NCI-H82 (cell line): ENCODE results near the gene EXTL1.
A peak's percentile ranks its signal among the peaks of the same experiment; 100 is the strongest.
"Not testable (repeated sequence)": the region's sequence is repeated elsewhere in the genome, so short reads cannot be mapped to it uniquely, and the experiment has no call there.

Experiments used
- DNase-seq: peaks from one replicate; lab custom pipeline; 2025; lab: John Stamatoyannopoulos, UW

EXTL1 gene

GRCh38 chr1:26021647-26022403, at the start of gene EXTL1:
Gene EXTL1 (plus strand): TSS chr1:26021775. CDS start chr1:26022647, 872 bp downstream.
- DNase-seq, result peak; percentile 98

GRCh38 chr1:25971811-25972180, 49.8 kb upstream of the EXTL1 start:
- no peak for DNase-seq

DNA sequence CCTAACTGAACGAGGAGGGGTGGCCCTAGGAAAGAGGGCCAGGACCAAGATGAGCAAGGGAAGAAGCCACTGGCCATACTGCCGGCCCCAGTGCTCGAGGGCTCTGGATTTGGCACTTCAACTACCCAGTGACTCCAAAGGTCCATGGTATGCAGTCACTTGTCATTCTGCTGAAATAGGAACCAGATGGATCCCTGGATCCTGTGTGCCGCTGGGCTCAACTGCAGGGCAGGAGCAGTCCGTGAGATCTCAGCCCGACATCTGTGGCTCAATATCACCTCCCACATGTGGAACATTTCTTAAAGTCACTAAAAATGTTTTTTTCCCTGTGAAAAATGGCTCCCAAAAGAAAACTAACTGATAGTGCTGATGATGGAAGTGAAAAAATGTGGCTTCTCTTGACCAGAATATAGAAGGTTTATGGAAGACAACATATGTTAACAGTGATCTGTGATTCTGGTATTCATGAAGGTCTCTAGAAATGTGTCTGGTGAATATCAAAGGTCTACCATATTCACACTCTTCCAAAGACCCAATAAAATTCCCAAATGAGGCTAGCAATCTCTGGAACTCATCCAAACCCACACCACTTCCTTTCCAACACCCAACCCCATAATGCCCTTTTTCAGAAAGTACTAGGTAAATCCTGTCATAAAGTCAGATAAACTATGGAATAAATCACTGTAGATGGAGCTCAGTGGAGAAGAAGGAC, 47.8 kb upstream of the EXTL1 start:
- DNase-seq, result no peak

GRCh38 chr1:25977801-25978200, 43.8 kb upstream of the EXTL1 start:
- no peak for DNase-seq

DNA sequence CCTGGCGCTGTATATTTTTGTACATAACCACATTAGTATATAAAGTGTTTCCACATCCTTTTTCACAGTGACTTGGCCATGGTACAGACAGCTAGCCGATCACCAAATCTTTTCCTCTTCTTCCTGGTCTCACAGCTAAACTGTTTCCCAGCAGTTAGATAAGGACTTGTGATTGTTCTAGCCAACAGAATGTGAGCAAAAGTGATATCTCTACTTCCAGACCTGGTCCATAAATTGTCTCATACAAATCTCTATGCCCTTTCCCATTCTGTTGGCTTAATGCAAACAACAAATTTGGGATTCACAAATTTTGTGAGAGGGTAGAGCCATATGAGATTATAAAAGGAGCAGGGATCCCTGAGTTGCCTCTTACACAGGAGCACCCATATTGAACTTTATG, 43.2 kb upstream of the EXTL1 start:
- no peak for DNase-seq

- DNase-seq, result no peak
Measured at GRCh38 chr1:25979210-25979609, 42.4 kb upstream of the EXTL1 start.

DNA sequence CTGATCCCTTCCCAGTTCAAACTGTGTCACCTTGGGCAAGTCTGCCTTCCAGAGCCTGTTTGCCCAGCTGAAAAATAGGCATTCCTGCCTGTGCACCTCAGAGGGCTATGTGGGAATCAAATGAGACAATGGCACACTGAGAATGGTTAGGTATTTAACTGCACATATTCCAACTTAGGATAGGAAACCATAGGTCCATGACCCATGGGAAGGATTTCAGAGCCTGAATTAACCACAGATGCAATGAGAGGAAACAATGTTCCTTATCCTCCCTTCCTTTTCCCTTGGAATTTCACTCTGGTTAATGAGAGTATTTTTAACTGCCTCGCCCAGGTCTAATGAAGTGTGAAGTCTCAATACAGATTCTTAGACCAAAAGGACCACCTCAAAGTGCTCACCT, 36.4 kb upstream of the EXTL1 start:
- DNase-seq, result no peak

DNA sequence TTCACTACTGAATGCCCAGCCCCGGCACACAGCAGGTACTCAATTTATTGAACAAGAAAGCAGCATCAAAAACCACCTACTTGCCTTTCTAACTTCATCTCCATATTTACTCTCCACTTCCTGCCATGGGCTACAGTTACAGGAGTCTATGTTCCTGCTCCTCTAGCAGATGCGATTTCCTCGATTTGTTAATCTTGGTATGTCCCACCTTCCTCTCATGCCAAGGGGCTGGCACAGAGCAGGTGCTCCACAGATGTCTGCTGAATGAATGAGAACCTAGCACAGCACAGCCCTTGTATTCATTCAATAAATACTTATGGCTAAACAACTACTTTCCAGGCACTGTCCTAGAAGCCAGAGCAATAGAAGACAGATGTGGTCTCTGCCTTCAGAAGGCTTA, 35.9 kb upstream of the EXTL1 start:
- no peak for DNase-seq

DNA sequence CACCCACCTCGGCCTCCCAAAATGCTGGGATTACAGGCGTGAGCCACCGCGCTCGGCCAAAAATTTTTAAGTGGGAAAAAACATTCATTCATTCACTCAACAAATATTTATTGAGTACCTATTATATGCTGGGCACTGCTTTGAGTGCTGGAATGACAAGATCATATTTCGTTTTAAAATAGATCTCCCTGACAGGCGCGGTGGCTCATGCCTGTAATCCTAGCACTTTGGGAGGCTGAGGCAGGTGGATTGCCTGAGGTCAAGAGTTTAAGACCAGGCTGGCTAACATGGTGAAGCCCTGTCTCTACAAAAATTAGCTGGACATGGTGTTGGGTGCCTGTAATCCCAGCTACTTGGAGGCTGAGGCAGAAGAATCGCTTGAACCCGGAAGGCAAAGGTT, 34.8 kb upstream of the EXTL1 start:
- not testable (repeated sequence) for DNase-seq

DNA sequence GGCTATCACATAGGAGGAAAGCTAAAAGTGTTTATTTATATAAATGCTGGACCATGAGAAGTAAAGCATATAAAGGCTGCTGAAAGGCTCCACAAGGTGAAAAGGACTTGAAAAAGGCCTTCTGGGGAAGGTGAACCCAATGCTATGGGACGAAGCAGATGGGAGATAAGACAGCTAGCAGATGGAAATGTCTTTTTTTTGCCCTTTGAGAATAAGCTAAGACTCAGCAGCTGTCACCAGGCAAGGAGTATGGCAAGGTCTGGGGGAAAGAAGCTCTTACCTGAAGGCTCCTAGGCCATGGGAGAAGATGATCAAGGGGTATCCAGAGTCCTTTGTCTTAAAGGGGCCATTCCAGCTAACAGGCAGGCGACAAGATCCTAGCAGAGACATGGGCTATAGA, 33.6 kb upstream of the EXTL1 start:
- DNase-seq, result peak; percentile 94

DNA sequence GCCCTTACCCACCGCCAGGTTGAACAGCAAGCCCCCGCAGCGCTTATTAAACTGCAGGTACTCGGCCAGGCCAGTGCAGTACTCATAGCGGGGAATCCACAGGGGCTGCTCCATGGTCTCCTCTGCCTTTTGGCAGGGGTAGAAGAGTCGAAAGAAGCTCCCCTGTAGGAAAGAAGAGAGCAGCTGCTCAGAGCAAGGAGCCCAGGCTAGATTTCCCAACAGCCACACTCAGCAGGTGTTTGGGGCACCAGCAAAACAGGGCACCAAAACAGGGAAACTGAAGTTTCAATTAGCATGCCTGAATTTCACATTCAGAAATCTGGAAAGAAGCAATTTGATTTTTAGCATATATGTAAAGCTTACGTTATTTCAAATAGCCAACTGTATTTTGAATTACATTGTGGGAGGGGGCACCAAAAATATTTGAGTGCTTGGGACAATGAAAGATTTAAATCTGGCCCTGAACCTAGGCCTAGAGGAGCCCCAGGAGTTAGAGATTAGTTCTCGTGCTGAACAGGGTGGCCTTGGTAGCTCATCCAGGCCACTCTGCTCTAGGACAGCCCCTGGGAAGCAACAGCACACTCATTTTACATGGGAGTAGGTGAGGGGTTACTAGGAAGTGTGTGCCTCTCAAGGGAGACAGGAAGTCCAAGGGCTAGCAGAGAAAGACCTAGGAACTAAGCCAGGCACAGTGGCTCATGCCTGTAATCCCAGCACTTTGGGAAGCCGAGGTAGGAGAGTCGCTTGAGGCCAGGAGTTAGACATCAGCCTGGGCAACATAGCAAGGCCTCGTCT, 31.9 kb upstream of the EXTL1 start:
- DNase-seq, result peak; percentile 58

- peak; percentile 72 for DNase-seq
Measured at GRCh38 chr1:25990251-25990650, 31.3 kb upstream of the EXTL1 start.

DNA sequence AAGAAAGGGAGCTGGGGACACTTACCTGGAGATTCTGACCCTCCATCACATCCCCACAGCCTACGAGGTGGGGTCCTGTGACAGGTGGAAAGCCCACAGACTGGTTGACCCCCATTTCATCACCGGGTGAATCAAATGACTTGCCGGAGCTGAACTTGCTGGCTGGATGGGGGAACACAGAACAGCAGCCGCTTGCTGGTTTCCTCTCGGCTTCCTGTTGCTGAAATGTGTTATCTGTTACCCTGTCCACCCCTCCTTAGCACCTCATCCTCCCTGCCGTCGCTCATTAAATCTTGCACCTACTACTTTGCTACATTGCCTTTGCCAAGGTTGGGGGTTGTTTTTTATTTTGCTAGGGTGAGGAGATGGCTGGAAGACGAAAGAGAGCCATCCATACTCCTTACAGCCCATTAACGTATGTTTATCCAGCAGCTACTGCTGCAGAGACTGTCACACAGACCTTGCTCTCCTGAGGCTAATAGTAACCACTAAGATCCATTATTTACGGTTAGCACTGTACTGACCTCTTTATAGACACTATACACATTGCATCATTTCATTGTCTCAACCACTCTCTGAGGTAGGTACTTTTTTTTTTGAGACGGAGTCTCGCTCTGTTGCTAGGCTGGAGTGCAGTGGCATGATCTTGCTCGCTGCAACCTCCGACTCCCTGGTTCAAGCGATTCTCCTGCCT, 30.7 kb upstream of the EXTL1 start:
- DNase-seq, result no peak

GRCh38 chr1:25991937-25992688, 29.5 kb upstream of the EXTL1 start:
- DNase-seq, result no peak

DNA sequence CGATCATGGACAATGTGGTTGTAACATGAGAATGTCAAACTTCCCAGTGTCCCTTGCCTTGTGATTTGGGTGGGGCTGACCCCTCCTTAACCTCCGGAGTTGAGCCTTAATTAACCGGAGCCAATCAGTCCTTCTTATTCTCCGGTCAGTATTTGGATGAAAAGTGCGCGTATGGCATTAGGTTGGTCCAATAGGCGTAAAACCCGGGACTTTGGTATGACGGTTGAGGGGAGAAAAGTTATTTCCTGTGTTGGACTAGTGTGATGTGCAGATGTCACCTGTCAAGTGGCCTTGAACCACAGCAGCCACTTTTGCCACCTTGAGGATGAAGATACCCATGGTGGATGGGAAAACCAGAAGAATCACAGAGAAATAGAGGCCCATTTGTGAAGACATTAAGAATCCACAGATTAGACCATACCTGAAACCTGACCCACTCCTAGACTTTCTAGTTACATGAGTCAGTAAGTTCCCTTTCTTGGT, 28.8 kb upstream of the EXTL1 start:
- DNase-seq, result peak; percentile 53

DNA sequence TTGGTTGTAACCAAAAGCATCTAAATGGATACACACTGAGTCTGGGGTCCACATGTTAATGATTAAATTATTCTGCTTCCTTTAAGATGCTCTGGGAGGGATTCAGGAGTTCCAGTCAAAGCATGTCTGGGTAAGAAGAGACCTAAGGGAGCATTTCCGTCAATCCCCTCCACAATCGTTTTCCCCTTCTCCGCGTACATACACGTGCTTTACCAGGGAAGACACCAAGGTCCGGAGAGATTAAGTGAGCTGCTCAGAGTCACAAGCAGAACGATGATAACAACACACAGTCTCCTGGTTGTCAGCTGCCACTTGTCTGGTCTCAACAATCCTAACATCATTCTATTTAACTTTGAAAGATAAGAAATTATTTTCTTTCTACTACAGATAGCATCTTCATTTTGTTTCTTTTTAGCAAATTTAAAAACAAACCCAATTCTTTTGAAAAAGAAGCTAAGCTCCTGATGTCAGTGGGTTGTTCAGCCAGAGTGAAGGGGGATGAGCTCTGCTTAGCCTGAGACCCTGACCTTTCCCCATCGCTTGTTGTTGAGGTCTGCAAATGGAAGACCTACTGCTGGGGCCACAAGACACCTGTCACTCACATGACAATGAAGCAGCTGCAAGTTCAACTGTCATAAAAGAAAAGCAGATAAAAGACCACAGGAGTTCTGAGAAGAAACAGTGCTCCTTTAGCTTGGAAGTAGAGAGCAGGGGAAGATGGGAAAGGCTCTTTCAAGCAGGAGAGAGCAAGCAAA, 28.2 kb upstream of the EXTL1 start:
- peak; percentile 55 for DNase-seq

- DNase-seq, result peak; percentile 77
Measured at GRCh38 chr1:25994402-25995150, 27.0 kb upstream of the EXTL1 start.

- DNase-seq, result peak; percentile 61
Measured at GRCh38 chr1:25996966-25997827, 24.4 kb upstream of the EXTL1 start.
